ENCODE measurements around the gene RBM18. TPM values are rescaled to one million over a fixed set of nuclear protein-coding genes. Genes with fewer than 3 reads are reported as not detected.

RBM18 gene
- total RNA-seq, 1 experiment from 2014 or later: 32.3 TPM

Other genes with a start within 250 kb of the RBM18 start
- gene TTLL11, start 171.5 kb downstream of the RBM18 start, total RNA-seq (2014; rRNA removed; shearing (Covaris generic)): 2.1 and 4.0 TPM in 2 replicates
- gene NDUFA8, start 105.1 kb downstream of the RBM18 start, total RNA-seq (2014; rRNA removed; shearing (Covaris generic)): 46.6 and 64.2 TPM in 2 replicates
- not detected in 2 replicates for gene MORN5, start 104.9 kb downstream of the RBM18 start, total RNA-seq (2014; rRNA removed; shearing (Covaris generic))
- 0.10 and 0.98 TPM in 2 replicates for gene LHX6, start 35.9 kb downstream of the RBM18 start, total RNA-seq (2014; rRNA removed; shearing (Covaris generic))
- 76.2 and 90.6 TPM in 2 replicates for gene MRRF, start within 50 bp of the RBM18 start, total RNA-seq (2014; rRNA removed; shearing (Covaris generic))
- 1.5 and 1.9 TPM in 2 replicates for gene PTGS1, start 106.2 kb upstream of the RBM18 start, total RNA-seq (2014; rRNA removed; shearing (Covaris generic))
- not detected in 2 replicates for gene OR1J1, start 213.1 kb upstream of the RBM18 start, total RNA-seq (2014; rRNA removed; shearing (Covaris generic))
- 0.22 TPM in 1 of 2 replicates, not detected in the other for gene OR1J2, start 246.0 kb upstream of the RBM18 start, total RNA-seq (2014; rRNA removed; shearing (Covaris generic))

Data from NCI-H460 (cell line).